ENCODE measurements around the gene SERPINA4.
"Not testable (repeated sequence)": the region's sequence is repeated elsewhere in the genome, so short reads cannot be mapped to it uniquely, and the experiment has no call there.

Gene SERPINA4

GRCh38 chr14:94569381-94570001, 8.2 kb downstream of the SERPINA4 start:
- no peak for DNase-seq (ENCODE audit: low read depth)

GRCh38 chr14:94570002-94570400, 8.8 kb downstream of the SERPINA4 start:
- DNase-seq (ENCODE audit: low read depth) = no peak

- DNase-seq (ENCODE audit: low read depth) = no peak
Measured at GRCh38 chr14:94570440-94570839, 9.2 kb downstream of the SERPINA4 start.

GRCh38 chr14:94571395-94571794, 10.2 kb downstream of the SERPINA4 start:
- no peak for DNase-seq (ENCODE audit: low read depth)

- DNase-seq (ENCODE audit: low read depth) = no peak
Measured at GRCh38 chr14:94571950-94572349, 10.7 kb downstream of the SERPINA4 start.

- no peak for DNase-seq (ENCODE audit: low read depth)
Measured at GRCh38 chr14:94572637-94573303, 11.5 kb downstream of the SERPINA4 start.

GRCh38 chr14:94573475-94574277, 12.4 kb downstream of the SERPINA4 start:
- DNase-seq (ENCODE audit: low read depth) = no peak

GRCh38 chr14:94574336-94574735, 13.1 kb downstream of the SERPINA4 start:
- DNase-seq (ENCODE audit: low read depth) = no peak

GRCh38 chr14:94575730-94576585, 14.7 kb downstream of the SERPINA4 start:
- DNase-seq (ENCODE audit: low read depth) = no peak

GRCh38 chr14:94577472-94577871, 16.2 kb downstream of the SERPINA4 start:
- DNase-seq (ENCODE audit: low read depth) = not testable (repeated sequence)

GRCh38 chr14:94578712-94579111, 17.5 kb downstream of the SERPINA4 start:
- DNase-seq (ENCODE audit: low read depth) = no peak

GRCh38 chr14:94581127-94581999, 20.1 kb downstream of the SERPINA4 start, which contains the start of gene SERPINA5:
Gene SERPINA5, plus strand, starts transcription at chr14:94581426. Its CDS starts 5,937 bp downstream, at chr14:94587363.
- DNase-seq (ENCODE audit: low read depth) = no peak

GRCh38 chr14:94582199-94582750, 21.0 kb downstream of the SERPINA4 start:
- DNase-seq (ENCODE audit: low read depth) = no peak

GRCh38 chr14:94582851-94583250, 21.6 kb downstream of the SERPINA4 start:
- DNase-seq (ENCODE audit: low read depth) = no peak

GRCh38 chr14:94583557-94583956, 22.3 kb downstream of the SERPINA4 start:
- no peak for DNase-seq (ENCODE audit: low read depth)

GRCh38 chr14:94584591-94585280, 23.5 kb downstream of the SERPINA4 start:
- no peak for DNase-seq (ENCODE audit: low read depth)

GRCh38 chr14:94586635-94587034, 25.4 kb downstream of the SERPINA4 start:
- DNase-seq (ENCODE audit: low read depth) = no peak

GRCh38 chr14:94588311-94588710, 27.1 kb downstream of the SERPINA4 start:
- no peak for DNase-seq (ENCODE audit: low read depth)

GRCh38 chr14:94591073-94591472, 29.8 kb downstream of the SERPINA4 start:
- no peak for DNase-seq (ENCODE audit: low read depth)

- DNase-seq (ENCODE audit: low read depth) = no peak
Measured at GRCh38 chr14:94591871-94592270, 30.6 kb downstream of the SERPINA4 start.

All from activated T-cell treated with anti-CD3 and anti-CD28 coated beads for 1 hour (primary cell).